Panc1 (cell line): ENCODE data around the gene DPP7. TPM values are rescaled to one million over a fixed set of nuclear protein-coding genes. Genes with fewer than 3 reads are reported as not detected.

ENCODE experiments used
- ATAC-seq: fragments of 200-7000 bp; cut with Tn5 transposase; 2 replicates; pipeline ENCODE4 v1.9.1; 2020; ENCODE audit warnings: mild to moderate bottlenecking, moderate library complexity
- BruUV-seq: library from RNA; stranded (reverse); fragments of 400-500 nt; replicated peaks from 2 replicates; lab custom pipeline; 2021; lab: Mats Ljungman, UMichigan
- CTCF ChIA-PET: fragments of 300-600 bp; sonication (Branson Sonifier 250); formaldehyde crosslinking; loops from one replicate; lab custom pipeline; 2022; ENCODE audit warnings: antibody characterized with exemption; lab: Charles Lee
- POLR2A ChIA-PET: fragments of 300-600 bp; sonication (Branson Sonifier 250); formaldehyde crosslinking; loops from one replicate; lab custom pipeline; 2022; ENCODE audit warnings: antibody characterized with exemption; lab: Charles Lee
- DNase-seq: peaks from one replicate; pipeline ENCODE4 v3.0.0-alpha.2; 2010; ENCODE audit warnings: low read depth, low spot score
- H3K27ac ChIP-seq: 2 replicates; pipeline ENCODE4 v1.5.1; 2011; ENCODE audit warnings: mild to moderate bottlenecking, low read length, inconsistent platforms
- H3K27me3 ChIP-seq: fragments of 200-500 bp; sonication (Bioruptor generic); 2 replicates; pipeline ENCODE4 v1.6.0; 2014; ENCODE audit warnings: low read length, inconsistent platforms; ENCODE audit not compliant: control insufficient read depth, insufficient read depth
- H3K36me3 ChIP-seq: fragments of 200-500 bp; sonication (Bioruptor generic); 2 replicates; pipeline ENCODE4 v1.5.1; 2014; ENCODE audit warnings: inconsistent platforms, mild to moderate bottlenecking, low read length, moderate library complexity; ENCODE audit not compliant: control insufficient read depth, insufficient read depth
- H3K4me1 ChIP-seq: 2 replicates; pipeline ENCODE4 v1.5.1; 2011; ENCODE audit warnings: inconsistent platforms, mild to moderate bottlenecking, low read length, moderate library complexity; ENCODE audit not compliant: control insufficient read depth, insufficient read depth
- H3K4me3 ChIP-seq, 2 experiments: 2 replicates each; pipeline ENCODE4 v1.5.1; 2011 to 2012; ENCODE audit warnings: low read depth in 2 of 2, low read length in 2 of 2, mild to moderate bottlenecking in 2 of 2, inconsistent platforms in 1 of 2, moderate library complexity in 1 of 2
- H3K9me3 ChIP-seq: fragments of 200-500 bp; sonication (Bioruptor generic); 2 replicates; pipeline ENCODE4 v1.5.1; 2014; ENCODE audit warnings: low read depth, mild to moderate bottlenecking, inconsistent platforms, low read length, moderate library complexity; ENCODE audit not compliant: control insufficient read depth, insufficient read depth
- CTCF ChIP-seq: fragments of 450-650 bp; IDR thresholded peaks from 2 replicates; pipeline ENCODE4 v1.5.1; 2017; ENCODE audit warnings: mild to moderate bottlenecking
- POLR2AphosphoS5 ChIP-seq: IDR thresholded peaks from 2 replicates; pipeline ENCODE4 v1.6.1; 2012; ENCODE audit warnings: mild to moderate bottlenecking, low read depth, low read length, moderate library complexity
- REST ChIP-seq, 2 experiments: IDR thresholded peaks; 2 replicates each; pipeline ENCODE4 v1.6.1; 2011 to 2012; ENCODE audit warnings: low read depth in 2 of 2, control low read depth in 1 of 2, low read length in 1 of 2, mild to moderate bottlenecking in 1 of 2, moderate library complexity in 1 of 2; ENCODE audit not compliant: insufficient read depth in 1 of 2
- SIN3A ChIP-seq: IDR thresholded peaks from 2 replicates; pipeline ENCODE4 v1.6.1; 2012; ENCODE audit warnings: low read depth, mild to moderate bottlenecking, low read length, moderate library complexity, borderline replicate concordance; ENCODE audit not compliant: insufficient read depth
- TCF7L2 ChIP-seq: IDR thresholded peaks from 2 replicates; pipeline ENCODE4 v1.6.1; 2011; ENCODE audit warnings: mild to moderate bottlenecking, low read depth, low read length, inconsistent platforms
- in situ Hi-C: cut with HindIII; loops from 2 replicates; pipeline ENCODE4 v1.10.0; 2016; ENCODE audit warnings: low sequenced_read_pairs, low pct_unique_long_range_greater_than_20kb
- intact Hi-C: fragments of 100-400 bp; cut with micrococcal nuclease; formaldehyde crosslinking; loops from one replicate; pipeline ENCODE4 v1.10.0; 2022; ENCODE audit not compliant: unreplicated experiment
- total RNA-seq: library from RNA; stranded (reverse); gene quantifications from one replicate; pipeline ENCODE4 v1.2.1, GENCODE V29; 2021; ENCODE audit not compliant: unreplicated experiment

The DPP7 gene
- total RNA-seq, 1 experiment from 2014 or later = 236 TPM

DNA sequence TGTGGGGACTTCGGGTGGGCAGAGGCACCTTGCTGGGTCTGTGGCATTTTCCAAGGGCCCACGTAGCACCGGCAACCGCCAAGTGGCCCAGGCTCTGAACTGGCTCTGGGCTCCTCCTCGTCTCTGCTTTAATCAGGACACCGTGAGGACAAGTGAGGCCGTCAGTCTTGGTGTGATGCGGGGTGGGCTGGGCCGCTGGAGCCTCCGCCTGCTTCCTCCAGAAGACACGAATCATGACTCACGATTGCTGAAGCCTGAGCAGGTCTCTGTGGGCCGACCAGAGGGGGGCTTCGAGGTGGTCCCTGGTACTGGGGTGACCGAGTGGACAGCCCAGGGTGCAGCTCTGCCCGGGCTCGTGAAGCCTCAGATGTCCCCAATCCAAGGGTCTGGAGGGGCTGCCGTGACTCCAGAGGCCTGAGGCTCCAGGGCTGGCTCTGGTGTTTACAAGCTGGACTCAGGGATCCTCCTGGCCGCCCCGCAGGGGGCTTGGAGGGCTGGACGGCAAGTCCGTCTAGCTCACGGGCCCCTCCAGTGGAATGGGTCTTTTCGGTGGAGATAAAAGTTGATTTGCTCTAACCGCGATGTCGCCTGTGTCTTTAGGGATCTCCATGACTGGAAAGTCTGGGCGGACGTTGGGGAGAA is 5.8 kb downstream of the DPP7 start:
- Histone ChIP-seq H3K36me3 (no peaks in the 10 kb centered on the region), H3K4me1 (no peaks in the 10 kb centered on the region), H3K27me3 (no peaks in the 10 kb centered on the region), H3K9me3 (no peaks in the 10 kb centered on the region), H3K4me3 (no peak overlapping the region), H3K27ac (no peak overlapping the region)
- in situ Hi-C loops (no loop called here), intact Hi-C loops (no loop called here)
- no peak for ATAC-seq
- ChIA-PET POLR2A (no interaction called here), CTCF (no interaction called here)
- DNase-seq = no peak
- TF ChIP-seq CTCF (no peak), REST (IDR thresholded peaks at IDR 0.05; ENCODE audit: insufficient read depth in 1 of 2, low read depth in 2 of 2, low read length in 1 of 2) (no peak), TCF7L2 (no peak)
- TSS peak; percentile 87 for BruUV-seq

DNA sequence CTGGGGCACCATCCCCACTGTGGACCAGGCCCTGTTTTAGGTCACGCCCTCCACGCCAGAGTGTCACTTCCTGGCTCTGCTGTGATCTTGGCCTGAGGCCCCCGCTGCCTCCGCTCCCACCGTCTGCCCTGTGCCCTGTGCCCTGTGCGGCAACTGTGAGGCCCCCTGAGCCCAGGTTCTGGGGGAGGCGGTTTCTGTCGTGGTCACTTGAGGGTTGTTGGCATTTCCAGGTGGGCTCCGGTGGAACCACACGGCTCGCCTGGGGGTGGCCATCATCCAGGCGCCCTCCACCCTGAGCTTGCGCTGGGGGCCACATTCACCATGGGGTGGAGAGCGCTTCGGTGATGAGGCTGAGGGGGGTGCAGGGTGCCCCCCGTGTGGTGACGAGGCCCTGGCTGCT is 6.6 kb downstream of the DPP7 start:
- intact Hi-C loops = no loop called here
- no TSS peak for BruUV-seq
- no peak for DNase-seq
- in situ Hi-C loops = no loop called here
- no peaks in the 10 kb centered on the region for H3K27me3 ChIP-seq
- TF ChIP-seq CTCF (no peak), POLR2AphosphoS5 (no peak), TCF7L2 (no peak), SIN3A (no peak), REST (IDR thresholded peaks at IDR 0.05; ENCODE audit: insufficient read depth in 1 of 2, low read depth in 2 of 2, low read length in 1 of 2) (no peak)
- ATAC-seq = no peak
- ChIA-PET POLR2A (no interaction called here), CTCF (no interaction called here)
- no peaks in the 10 kb centered on the region for H3K9me3 ChIP-seq
- no peaks in the 10 kb centered on the region for H3K36me3 ChIP-seq
- H3K4me3 ChIP-seq = no peak overlapping the region
- no peak overlapping the region for H3K27ac ChIP-seq
- H3K4me1 ChIP-seq = no peaks in the 10 kb centered on the region
